Mesenchymal stem cell (in vitro differentiated cells and primary cell): ENCODE results near the gene CDH12.

Experiments used
- DNase-seq: peaks from one replicate; pipeline ENCODE4 v3.0.0-alpha.2; 2013
- H2AFZ ChIP-seq: one replicate; pipeline ENCODE4 v1.6.1; 2013; ENCODE audit warnings: low read depth, mild to moderate bottlenecking, control low read depth, inconsistent platforms, low read length, moderate library complexity
- H2AK5ac ChIP-seq: 2 replicates; pipeline ENCODE4 v1.6.1; 2013; ENCODE audit warnings: low read length, moderate library complexity, mild to moderate bottlenecking, inconsistent platforms; ENCODE audit not compliant: severe bottlenecking
- H2BK120ac ChIP-seq: one replicate; pipeline ENCODE4 v1.6.1; 2013; ENCODE audit warnings: low read depth, mild to moderate bottlenecking, inconsistent platforms, low read length, moderate library complexity
- H2BK12ac ChIP-seq, 2 experiments: one replicate each; pipeline ENCODE4 v1.6.1; 2013; ENCODE audit warnings: inconsistent platforms in 2 of 2, low read length in 2 of 2, mild to moderate bottlenecking in 2 of 2, moderate library complexity in 2 of 2, control low read depth in 1 of 2
- H2BK15ac ChIP-seq: one replicate; pipeline ENCODE4 v1.6.1; 2013; ENCODE audit warnings: mild to moderate bottlenecking, low read depth, inconsistent platforms; ENCODE audit not compliant: poor library complexity, severe bottlenecking
- H2BK5ac ChIP-seq: 2 replicates; pipeline ENCODE4 v1.6.1; 2013; ENCODE audit warnings: low read depth, mild to moderate bottlenecking, low read length, control low read depth, inconsistent platforms; ENCODE audit not compliant: poor library complexity, severe bottlenecking
- H3K14ac ChIP-seq, 2 experiments: one replicate each; pipeline ENCODE4 v1.6.1; 2013; ENCODE audit warnings: inconsistent platforms in 2 of 2, low read length in 2 of 2, control low read depth in 1 of 2, mild to moderate bottlenecking in 1 of 2, moderate library complexity in 1 of 2
- H3K18ac ChIP-seq, 2 experiments: one replicate each; pipeline ENCODE4 v1.6.1; 2013; ENCODE audit warnings: inconsistent platforms in 2 of 2, low read length in 2 of 2, control low read depth in 1 of 2, low read depth in 1 of 2, mild to moderate bottlenecking in 1 of 2
- H3K23ac ChIP-seq, 2 experiments: one replicate each; pipeline ENCODE4 v1.6.1; 2013; ENCODE audit warnings: inconsistent platforms in 2 of 2, low read length in 2 of 2, mild to moderate bottlenecking in 2 of 2, moderate library complexity in 2 of 2, control low read depth in 1 of 2
- H3K27ac ChIP-seq: 2 replicates; pipeline ENCODE4 v1.5.1; 2013; ENCODE audit warnings: mild to moderate bottlenecking, moderate library complexity, low read length, control low read depth, inconsistent platforms; ENCODE audit not compliant: poor library complexity, severe bottlenecking
- H3K27me3 ChIP-seq, 2 experiments: 2 replicates each; pipeline versions ENCODE4 v1.6.1 to v1.7.0; 2013; ENCODE audit warnings: low read length in 2 of 2, mild to moderate bottlenecking in 2 of 2, moderate library complexity in 2 of 2, control low read depth in 1 of 2, inconsistent platforms in 1 of 2; ENCODE audit not compliant: control insufficient read depth in 1 of 2, insufficient read depth in 1 of 2
- H3K36me3 ChIP-seq, 2 experiments: 2 replicates each; pipeline versions ENCODE4 v1.6.1 to v1.7.0; 2013; ENCODE audit warnings: low read length in 2 of 2, control low read depth in 1 of 2, inconsistent platforms in 1 of 2, low read depth in 1 of 2, mild to moderate bottlenecking in 1 of 2; ENCODE audit not compliant: insufficient read depth in 2 of 2, control insufficient read depth in 1 of 2
- H3K4ac ChIP-seq, 2 experiments: one replicate each; pipeline ENCODE4 v1.6.1; 2013; ENCODE audit warnings: inconsistent platforms in 2 of 2, low read length in 2 of 2, mild to moderate bottlenecking in 2 of 2, moderate library complexity in 2 of 2, control low read depth in 1 of 2, low read depth in 1 of 2
- H3K4me1 ChIP-seq: 2 replicates; pipeline ENCODE4 v1.6.1; 2013; ENCODE audit warnings: low read depth, low read length, control low read depth; ENCODE audit not compliant: control insufficient read depth, insufficient read depth
- H3K4me2 ChIP-seq: 2 replicates; pipeline ENCODE4 v1.6.1; 2013; ENCODE audit warnings: low read length, mild to moderate bottlenecking, inconsistent platforms; ENCODE audit not compliant: poor library complexity, severe bottlenecking
- H3K4me3 ChIP-seq, 2 experiments: 2 replicates each; pipeline versions ENCODE4 v1.5.1 to v1.7.0; 2013; ENCODE audit warnings: low read length in 2 of 2, mild to moderate bottlenecking in 2 of 2, control low read depth in 1 of 2, low read depth in 1 of 2; ENCODE audit not compliant: insufficient read depth in 1 of 2
- H3K79me1 ChIP-seq: replicated peaks from 2 replicates; pipeline ENCODE4 v1.6.1; 2013; ENCODE audit warnings: mild to moderate bottlenecking, control low read depth, low read length, inconsistent platforms; ENCODE audit not compliant: poor library complexity, severe bottlenecking
- H3K9ac ChIP-seq: 2 replicates; pipeline ENCODE4 v1.7.0; 2013; ENCODE audit warnings: mild to moderate bottlenecking, low read length, moderate library complexity
- H3K9me3 ChIP-seq: 2 replicates; pipeline ENCODE4 v1.7.0; 2013; ENCODE audit warnings: mild to moderate bottlenecking, low read length; ENCODE audit not compliant: control insufficient read depth
- H4K8ac ChIP-seq: one replicate; pipeline ENCODE4 v1.6.1; 2013; ENCODE audit warnings: inconsistent platforms, mild to moderate bottlenecking, low read length, moderate library complexity
- H4K91ac ChIP-seq: one replicate; pipeline ENCODE4 v1.6.1; 2013; ENCODE audit warnings: mild to moderate bottlenecking, low read length, inconsistent platforms
- WGBS: methylation state at CpG from one replicate; pipeline ENCODE4 v1.1.7; 2013; ENCODE audit warnings: mixed read lengths; 5-methylcytosine and 5-hydroxymethylcytosine counted together

Gene CDH12

GRCh38 chr5:21739096-21739495 lies 1114.0 kb downstream of the CDH12 start:
- H4K8ac ChIP-seq = no peak overlapping the region
- DNase-seq = no peak
- no peak overlapping the region for H3K4ac ChIP-seq
- H3K4me3 ChIP-seq = no peak overlapping the region
- no peaks in the 10 kb centered on the region for H3K36me3 ChIP-seq
- H3K23ac ChIP-seq = no peak overlapping the region
- no peaks in the 10 kb centered on the region for H3K79me1 ChIP-seq
- H2BK120ac ChIP-seq = no peak overlapping the region
- no peak overlapping the region for H3K18ac ChIP-seq
- H2BK5ac ChIP-seq = no peak overlapping the region
- no peaks in the 10 kb centered on the region for H3K4me1 ChIP-seq
- no peak overlapping the region for H3K9ac ChIP-seq
- no peak overlapping the region for H4K91ac ChIP-seq
- no peak overlapping the region for H3K14ac ChIP-seq
- H2BK15ac ChIP-seq = no peak overlapping the region
- no peak overlapping the region for H2AK5ac ChIP-seq
- H3K27ac ChIP-seq = no peak overlapping the region
- H3K27me3 ChIP-seq = no peaks in the 10 kb centered on the region
- no peak overlapping the region for H2AFZ ChIP-seq
- H3K4me2 ChIP-seq = no peak overlapping the region
- no peak overlapping the region for H2BK12ac ChIP-seq
- no peaks in the 10 kb centered on the region for H3K9me3 ChIP-seq

- no peaks in the 10 kb centered on the region for H3K27me3 ChIP-seq
- no peaks in the 10 kb centered on the region for H3K4me1 ChIP-seq
- no peak for DNase-seq
- H2AK5ac ChIP-seq = no peak overlapping the region
- no peak overlapping the region for H2AFZ ChIP-seq
- no peaks in the 10 kb centered on the region for H3K9me3 ChIP-seq
- no peak overlapping the region for H3K14ac ChIP-seq
- H3K27ac ChIP-seq = no peak overlapping the region
- no peak overlapping the region for H3K23ac ChIP-seq
- no peak overlapping the region for H3K4ac ChIP-seq
- no peak overlapping the region for H2BK120ac ChIP-seq
- no peak overlapping the region for H2BK5ac ChIP-seq
- no peak overlapping the region for H3K18ac ChIP-seq
- no peak overlapping the region for H2BK15ac ChIP-seq
- H4K8ac ChIP-seq = no peak overlapping the region
- H3K4me3 ChIP-seq = no peak overlapping the region
- no peak overlapping the region for H4K91ac ChIP-seq
- 79% methylated on average over 1 of the region's 2 CpGs for WGBS
- H3K9ac ChIP-seq = no peak overlapping the region
- no peak overlapping the region for H2BK12ac ChIP-seq
- H3K4me2 ChIP-seq = no peak overlapping the region
- H3K79me1 ChIP-seq = no peaks in the 10 kb centered on the region
- no peaks in the 10 kb centered on the region for H3K36me3 ChIP-seq
Measured at GRCh38 chr5:21723500-21723899, 1129.6 kb downstream of the CDH12 start.

GRCh38 chr5:21711866-21712758 lies 1141.0 kb downstream of the CDH12 start:
- Histone ChIP-seq H3K36me3 (no peaks in the 10 kb centered on the region), H3K23ac (no peak overlapping the region), H2BK12ac (no peak overlapping the region), H4K8ac (no peak overlapping the region), H3K4me1 (no peaks in the 10 kb centered on the region), H3K4me2 (no peak overlapping the region), H3K27ac (no peak overlapping the region), H3K9ac (no peak overlapping the region), H2BK15ac (no peak overlapping the region), H2AFZ (no peak overlapping the region), H2BK120ac (no peak overlapping the region), H4K91ac (no peak overlapping the region), H3K79me1 (no peaks in the 10 kb centered on the region), H2AK5ac (no peak overlapping the region), H3K4ac (no peak overlapping the region), H3K14ac (no peak overlapping the region), H3K27me3 (no peaks in the 10 kb centered on the region), H3K18ac (no peak overlapping the region), H2BK5ac (no peak overlapping the region), H3K9me3 (peaks cover 3% of the 10 kb centered on the region), H3K4me3 (no peak overlapping the region)
- 77% methylated on average over 3 of the region's 3 CpGs for WGBS
- DNase-seq = no peak

- Histone ChIP-seq H3K79me1 (no peaks in the 10 kb centered on the region), H2BK12ac (no peak overlapping the region), H3K27ac (no peak overlapping the region), H2AFZ (no peak overlapping the region), H2BK15ac (no peak overlapping the region), H3K4me2 (no peak overlapping the region), H3K27me3 (no peaks in the 10 kb centered on the region), H4K91ac (no peak overlapping the region), H3K36me3 (no peaks in the 10 kb centered on the region), H3K4ac (no peak overlapping the region), H4K8ac (no peak overlapping the region), H3K14ac (no peak overlapping the region), H2BK120ac (no peak overlapping the region), H3K4me3 (no peak overlapping the region), H3K4me1 (no peaks in the 10 kb centered on the region), H3K9me3 (no peaks in the 10 kb centered on the region), H3K9ac (no peak overlapping the region), H2AK5ac (no peak overlapping the region), H3K23ac (no peak overlapping the region), H3K18ac (no peak overlapping the region), H2BK5ac (no peak overlapping the region)
- DNase-seq = no peak
- 77% methylated on average over 3 of the region's 3 CpGs for WGBS
Measured at GRCh38 chr5:21709770-21710169, 1143.4 kb downstream of the CDH12 start.
